H9 (cell line): ENCODE measurements around the gene RBM25. TPM values are rescaled to one million over a fixed set of nuclear protein-coding genes. Genes with fewer than 3 reads are reported as not detected.

ENCODE experiments used
- DNase-seq: peaks from one replicate; pipeline ENCODE4 v3.0.0-alpha.2; 2017
- H2AFZ ChIP-seq: one replicate; pipeline ENCODE4 v1.6.1; 2013; ENCODE audit warnings: mild to moderate bottlenecking, low read length, control low read depth, moderate library complexity
- H2AK5ac ChIP-seq: 2 replicates; pipeline ENCODE4 v1.6.1; 2013; ENCODE audit warnings: low read length, control low read depth, mixed read lengths; ENCODE audit not compliant: insufficient read length
- H2BK120ac ChIP-seq: one replicate; pipeline ENCODE4 v1.6.1; 2013; ENCODE audit warnings: low read depth, mild to moderate bottlenecking, low read length, control low read depth, inconsistent platforms; ENCODE audit not compliant: poor library complexity, severe bottlenecking
- H2BK12ac ChIP-seq: 2 replicates; pipeline ENCODE4 v1.6.1; 2013; ENCODE audit warnings: low read length, control low read depth, mixed read lengths, low read depth; ENCODE audit not compliant: insufficient read length
- H2BK15ac ChIP-seq: 2 replicates; pipeline ENCODE4 v1.6.1; 2013; ENCODE audit warnings: low read depth, low read length, control low read depth
- H2BK20ac ChIP-seq: one replicate; pipeline ENCODE4 v1.6.1; 2013; ENCODE audit warnings: low read depth, mild to moderate bottlenecking, low read length, control low read depth, inconsistent platforms; ENCODE audit not compliant: poor library complexity, severe bottlenecking
- H2BK5ac ChIP-seq: 2 replicates; pipeline ENCODE4 v1.6.1; 2013; ENCODE audit warnings: low read length, control low read depth, mixed read lengths; ENCODE audit not compliant: insufficient read length
- H3K14ac ChIP-seq: 2 replicates; pipeline ENCODE4 v1.6.1; 2013; ENCODE audit warnings: low read length, control low read depth; ENCODE audit not compliant: insufficient read depth
- H3K18ac ChIP-seq: 2 replicates; pipeline ENCODE4 v1.6.1; 2013; ENCODE audit warnings: low read depth, mild to moderate bottlenecking, mixed read lengths, low read length, control low read depth; ENCODE audit not compliant: insufficient read length
- H3K23ac ChIP-seq: 2 replicates; pipeline ENCODE4 v1.6.1; 2013; ENCODE audit warnings: low read length, control low read depth, mixed read lengths, low read depth; ENCODE audit not compliant: insufficient read length
- H3K23me2 ChIP-seq: 2 replicates; pipeline ENCODE4 v1.6.1; 2013; ENCODE audit warnings: low read depth, mild to moderate bottlenecking, mixed read lengths, low read length, control low read depth; ENCODE audit not compliant: insufficient read length, poor library complexity, severe bottlenecking
- H3K27ac ChIP-seq: 2 replicates; pipeline ENCODE4 v1.5.1; 2013; ENCODE audit warnings: low read length, control low read depth, mixed read lengths, low read depth; ENCODE audit not compliant: insufficient read length
- H3K27me3 ChIP-seq: 2 replicates; pipeline ENCODE4 v1.6.1; 2013; ENCODE audit warnings: low read length, control low read depth, inconsistent platforms; ENCODE audit not compliant: insufficient read depth
- H3K4ac ChIP-seq: 2 replicates; pipeline ENCODE4 v1.6.1; 2013; ENCODE audit warnings: low read depth, mild to moderate bottlenecking, control low read depth, inconsistent platforms, low read length, moderate library complexity
- H3K4me1 ChIP-seq: 2 replicates; pipeline ENCODE4 v1.6.1; 2013; ENCODE audit warnings: low read length, control low read depth, inconsistent platforms; ENCODE audit not compliant: insufficient read depth
- H3K4me2 ChIP-seq: 2 replicates; pipeline ENCODE4 v1.6.1; 2013; ENCODE audit warnings: low read length, control low read depth, mixed read lengths; ENCODE audit not compliant: insufficient read length, insufficient read depth
- H3K56ac ChIP-seq: 2 replicates; pipeline ENCODE4 v1.6.1; 2013; ENCODE audit warnings: low read depth, mild to moderate bottlenecking, mixed read lengths, low read length, control low read depth; ENCODE audit not compliant: insufficient read length
- H3K79me1 ChIP-seq: 2 replicates; pipeline ENCODE4 v1.6.1; 2013; ENCODE audit warnings: low read depth, mild to moderate bottlenecking, moderate library complexity, low read length, control low read depth, inconsistent platforms; ENCODE audit not compliant: insufficient read depth, poor library complexity, severe bottlenecking
- H3K79me2 ChIP-seq: 2 replicates; pipeline ENCODE4 v1.6.1; 2013; ENCODE audit warnings: low read length, control low read depth, inconsistent platforms; ENCODE audit not compliant: insufficient read depth
- H3K9ac ChIP-seq: 2 replicates; pipeline ENCODE4 v1.6.1; 2013; ENCODE audit warnings: low read length, control low read depth, mixed read lengths; ENCODE audit not compliant: insufficient read length; ENCODE audit errors: extremely low read depth
- H3K9me3 ChIP-seq: one replicate; pipeline ENCODE4 v1.6.1; 2013; ENCODE audit warnings: low read depth, low read length, inconsistent platforms; ENCODE audit not compliant: control insufficient read depth
- H3T11ph ChIP-seq: one replicate; pipeline ENCODE4 v1.6.1; 2013; ENCODE audit warnings: mild to moderate bottlenecking, low read length, control low read depth, inconsistent platforms
- H4K20me1 ChIP-seq: one replicate; pipeline ENCODE4 v1.6.1; 2013; ENCODE audit not compliant: control insufficient read depth, insufficient read length, insufficient read depth
- H4K5ac ChIP-seq: 2 replicates; pipeline ENCODE4 v1.6.1; 2013; ENCODE audit warnings: low read depth, mild to moderate bottlenecking, mixed read lengths, low read length, control low read depth; ENCODE audit not compliant: insufficient read length
- H4K8ac ChIP-seq: replicated peaks from 2 replicates; pipeline ENCODE4 v1.6.1; 2013; ENCODE audit warnings: low read length, control low read depth, mixed read lengths, low read depth; ENCODE audit not compliant: insufficient read length
- H4K91ac ChIP-seq: 2 replicates; pipeline ENCODE4 v1.6.1; 2013; ENCODE audit warnings: low read depth, mild to moderate bottlenecking, moderate library complexity, mixed read lengths, low read length, control low read depth; ENCODE audit not compliant: insufficient read length
- H3K27ac Mint-ChIP-seq, 3 experiments: 2 replicates in 2 of 3; 3 replicates in 1 of 3; pipeline ENCODE4 v1.8.0; 2020 to 2021; ENCODE audit warnings: mixed read lengths in 3 of 3, mild to moderate bottlenecking in 1 of 3, moderate library complexity in 1 of 3
- H3K27me3 Mint-ChIP-seq: 2 replicates; pipeline ENCODE4 v1.8.0; 2021; ENCODE audit warnings: low read depth, mild to moderate bottlenecking, moderate library complexity, mixed read lengths
- H3K36me3 Mint-ChIP-seq, 3 experiments: 2 replicates in 2 of 3; 3 replicates in 1 of 3; pipeline ENCODE4 v1.8.0; 2020 to 2021; ENCODE audit warnings: low read depth in 3 of 3, mixed read lengths in 3 of 3; ENCODE audit not compliant: insufficient read depth in 1 of 3
- H3K4me1 Mint-ChIP-seq, 2 experiments: 2 replicates each; pipeline ENCODE4 v1.8.0; 2020; ENCODE audit warnings: mixed read lengths in 2 of 2
- H3K4me3 Mint-ChIP-seq, 2 experiments: 2 replicates in 1 of 2; 3 replicates in 1 of 2; pipeline ENCODE4 v1.8.0; 2020 to 2021; ENCODE audit warnings: mild to moderate bottlenecking in 2 of 2, mixed read lengths in 2 of 2, moderate library complexity in 1 of 2
- H3K9me3 Mint-ChIP-seq, 2 experiments: 2 replicates in 1 of 2; 3 replicates in 1 of 2; pipeline ENCODE4 v1.8.0; 2020; ENCODE audit warnings: mild to moderate bottlenecking in 2 of 2, mixed read lengths in 2 of 2, moderate library complexity in 1 of 2
- WGBS: extraction: QIAGEN DNeasy Blood & Tissue Kit; methylation state at CpG from one replicate; pipeline ENCODE4 v1.1.7; 2013; ENCODE audit warnings: missing lambda C conversion rate, low lambda C conversion rate, mixed read lengths; ENCODE audit not compliant: insufficient read length; ENCODE audit errors: extremely low coverage; 5-methylcytosine and 5-hydroxymethylcytosine counted together
- total RNA-seq: library from RNA; stranded (reverse); gene quantifications from 2 replicates; pipeline ENCODE4 v1.2.1, GENCODE V29; 2021
- TF ChIP-seq, protein P1 (sequence below): fragments of 200-600 bp; sonication (generic); conservative IDR thresholded peaks from 3 replicates; pipeline ENCODE4 v1.8.0; 2021; ENCODE audit warnings: antibody characterized with exemption, mild to moderate bottlenecking

The RBM25 gene
- total RNA-seq, 1 experiment from 2014 or later: 138 TPM

DNA sequence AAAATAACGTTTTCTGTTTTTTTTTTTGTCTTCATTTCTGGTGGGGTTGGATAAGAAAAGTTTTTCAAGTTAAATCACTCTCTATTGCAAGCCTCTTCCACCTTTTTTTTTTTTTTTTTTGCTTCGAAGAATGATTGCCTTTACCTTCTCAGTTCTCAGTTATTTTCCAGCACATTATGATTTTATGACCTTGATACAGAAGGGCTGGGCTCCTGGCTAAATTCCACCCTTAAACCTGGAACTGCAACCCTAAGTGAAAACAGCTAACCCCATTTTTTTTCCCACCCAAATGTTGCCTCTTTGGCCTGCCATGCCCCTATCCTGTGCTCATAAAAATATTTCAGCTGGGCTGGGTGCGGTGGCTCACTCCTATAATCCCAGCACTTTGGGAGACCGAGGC, 109.4 kb downstream of the RBM25 start:
- no peak overlapping the region for H3K4ac ChIP-seq
- no peaks in the 10 kb centered on the region for H3K79me2 ChIP-seq
- H4K20me1 ChIP-seq: no peaks in the 10 kb centered on the region
- TF ChIP-seq, protein P1, sequence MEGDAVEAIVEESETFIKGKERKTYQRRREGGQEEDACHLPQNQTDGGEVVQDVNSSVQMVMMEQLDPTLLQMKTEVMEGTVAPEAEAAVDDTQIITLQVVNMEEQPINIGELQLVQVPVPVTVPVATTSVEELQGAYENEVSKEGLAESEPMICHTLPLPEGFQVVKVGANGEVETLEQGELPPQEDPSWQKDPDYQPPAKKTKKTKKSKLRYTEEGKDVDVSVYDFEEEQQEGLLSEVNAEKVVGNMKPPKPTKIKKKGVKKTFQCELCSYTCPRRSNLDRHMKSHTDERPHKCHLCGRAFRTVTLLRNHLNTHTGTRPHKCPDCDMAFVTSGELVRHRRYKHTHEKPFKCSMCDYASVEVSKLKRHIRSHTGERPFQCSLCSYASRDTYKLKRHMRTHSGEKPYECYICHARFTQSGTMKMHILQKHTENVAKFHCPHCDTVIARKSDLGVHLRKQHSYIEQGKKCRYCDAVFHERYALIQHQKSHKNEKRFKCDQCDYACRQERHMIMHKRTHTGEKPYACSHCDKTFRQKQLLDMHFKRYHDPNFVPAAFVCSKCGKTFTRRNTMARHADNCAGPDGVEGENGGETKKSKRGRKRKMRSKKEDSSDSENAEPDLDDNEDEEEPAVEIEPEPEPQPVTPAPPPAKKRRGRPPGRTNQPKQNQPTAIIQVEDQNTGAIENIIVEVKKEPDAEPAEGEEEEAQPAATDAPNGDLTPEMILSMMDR: no peak
- H3K14ac ChIP-seq: no peak overlapping the region
- H4K91ac ChIP-seq: no peak overlapping the region
- no peak overlapping the region for H2BK12ac ChIP-seq
- H2AFZ ChIP-seq: no peak overlapping the region
- H3T11ph ChIP-seq: no peak overlapping the region
- no peak overlapping the region for H2BK15ac ChIP-seq
- no peak overlapping the region for H3K9ac ChIP-seq
- no peak overlapping the region for H3K18ac ChIP-seq
- Mint-ChIP-seq H3K4me3 (no peak overlapping the region), H3K27ac (no peak overlapping the region; a peak in 1 of 7 replicates), H3K36me3 (peaks cover 6 to 50% (median 43%) of the 10 kb centered on the region in 3 experiments; a peak in 6 of 7 replicates), H3K9me3 (no peaks in the 10 kb centered on the region), H3K27me3 (no peaks in the 10 kb centered on the region), H3K4me1 (peaks cover 21% of the 10 kb centered on the region in 2 experiments)
- H2BK20ac ChIP-seq: no peak overlapping the region
- no peaks in the 10 kb centered on the region; the same call in 1 of the 2 replicates for H3K4me1 ChIP-seq
- H2AK5ac ChIP-seq: no peak overlapping the region
- no peak overlapping the region for H2BK120ac ChIP-seq
- H3K23me2 ChIP-seq: no peaks in the 10 kb centered on the region
- no peaks in the 10 kb centered on the region for H3K27me3 ChIP-seq
- no peak overlapping the region for H4K5ac ChIP-seq
- no peaks in the 10 kb centered on the region for H3K9me3 ChIP-seq
- no CpG with 5 or more reads among the region's 4 CpGs for WGBS
- no peak overlapping the region for H3K23ac ChIP-seq
- DNase-seq: no peak
- no peak overlapping the region for H3K4me2 ChIP-seq
- no peak overlapping the region for H3K27ac ChIP-seq
- no peak overlapping the region for H3K56ac ChIP-seq
- no peak overlapping the region for H4K8ac ChIP-seq
- H2BK5ac ChIP-seq: no peak overlapping the region
- no peaks in the 10 kb centered on the region for H3K79me1 ChIP-seq
